IPS-NIHi7 (cell line): Measurements from ENCODE around the gene PCGF3.
A peak's percentile ranks its signal among the peaks of the same experiment; 100 is the strongest.
"Not testable (repeated sequence)": the region's sequence is repeated elsewhere in the genome, so short reads cannot be mapped to it uniquely, and the experiment has no call there.

Experiments used
- DNase-seq: peaks from one replicate; pipeline ENCODE4 v3.0.0; 2012; ENCODE audit warnings: mixed read lengths; ENCODE audit errors: extremely low spot score

The PCGF3 gene

GRCh38 chr4:740011-740410 lies 34.4 kb downstream of the PCGF3 start:
- DNase-seq: no peak

- no peak for DNase-seq
Observed at GRCh38 chr4:740656-741282, 35.1 kb downstream of the PCGF3 start.

DNA sequence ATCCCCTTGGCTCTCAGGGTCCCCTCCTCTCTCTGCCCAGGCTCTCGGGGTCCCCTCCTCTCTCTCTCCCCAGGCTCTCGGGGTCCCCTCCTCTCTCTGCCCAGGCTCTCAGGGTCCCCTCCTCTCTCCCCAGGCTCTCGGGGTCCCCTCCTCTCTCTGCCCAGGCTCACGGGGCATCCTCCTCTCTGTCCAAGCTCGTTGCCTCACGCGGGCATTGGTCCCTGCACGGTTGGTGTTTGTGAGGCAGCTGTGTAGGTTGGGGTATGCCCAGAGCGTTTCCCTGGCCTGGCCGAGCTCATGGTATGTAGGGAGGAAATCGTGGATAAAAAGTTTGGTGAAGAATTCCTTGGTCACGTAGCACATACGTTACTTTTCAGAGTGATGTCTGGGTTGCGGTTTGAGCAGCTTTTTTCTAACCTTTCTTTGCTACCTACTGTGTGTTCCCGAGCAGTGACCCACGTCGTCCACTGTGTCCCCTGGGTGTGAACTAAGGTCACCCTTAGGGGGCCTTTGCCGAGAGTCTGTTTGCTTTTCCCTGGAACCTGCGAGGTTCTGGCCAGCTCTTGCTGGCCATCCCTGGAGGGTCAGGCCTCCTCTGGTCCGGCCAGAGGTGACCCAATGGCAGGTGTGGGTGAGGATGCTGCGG lies 36.6 kb downstream of the PCGF3 start:
- DNase-seq: no peak

- DNase-seq: peak; percentile 95
Observed at GRCh38 chr4:742742-743311, 37.2 kb downstream of the PCGF3 start.

DNA sequence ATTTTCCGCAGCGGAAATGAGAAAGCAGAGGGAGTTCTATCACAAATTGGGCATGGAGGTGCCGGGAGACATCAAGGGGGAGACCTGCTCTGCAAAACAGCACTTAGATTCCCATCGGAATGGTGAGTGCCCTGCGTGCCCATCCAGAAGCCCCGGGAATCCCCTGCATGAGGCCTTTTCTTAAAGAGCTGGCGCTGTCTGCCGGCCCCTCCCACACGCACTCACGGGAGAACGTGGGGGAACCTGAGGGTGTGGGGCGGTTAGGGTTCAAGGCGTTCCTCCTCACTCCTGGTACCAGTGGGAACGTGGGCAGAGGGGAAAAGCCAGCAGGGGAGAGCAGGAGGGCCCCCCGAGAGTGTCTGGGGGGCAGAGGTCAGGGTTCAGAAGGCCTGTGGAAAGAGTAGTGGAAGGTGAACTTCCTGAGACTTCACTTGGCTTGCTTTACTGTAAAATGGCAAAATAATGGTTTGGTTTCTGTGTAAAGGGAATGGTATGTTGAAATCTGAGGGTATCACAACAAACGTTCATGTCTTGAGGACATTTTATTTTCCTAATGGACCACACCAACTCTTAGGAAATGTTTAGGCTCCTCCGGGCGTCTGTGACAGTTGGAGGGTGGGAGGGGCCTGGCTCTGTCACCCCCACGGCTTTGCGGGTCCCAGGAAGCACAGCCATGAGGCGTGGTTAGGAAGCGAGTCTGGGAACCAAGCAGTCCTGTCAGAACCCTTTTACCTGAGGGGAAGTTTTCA lies 38.0 kb downstream of the PCGF3 start:
- no peak for DNase-seq

DNA sequence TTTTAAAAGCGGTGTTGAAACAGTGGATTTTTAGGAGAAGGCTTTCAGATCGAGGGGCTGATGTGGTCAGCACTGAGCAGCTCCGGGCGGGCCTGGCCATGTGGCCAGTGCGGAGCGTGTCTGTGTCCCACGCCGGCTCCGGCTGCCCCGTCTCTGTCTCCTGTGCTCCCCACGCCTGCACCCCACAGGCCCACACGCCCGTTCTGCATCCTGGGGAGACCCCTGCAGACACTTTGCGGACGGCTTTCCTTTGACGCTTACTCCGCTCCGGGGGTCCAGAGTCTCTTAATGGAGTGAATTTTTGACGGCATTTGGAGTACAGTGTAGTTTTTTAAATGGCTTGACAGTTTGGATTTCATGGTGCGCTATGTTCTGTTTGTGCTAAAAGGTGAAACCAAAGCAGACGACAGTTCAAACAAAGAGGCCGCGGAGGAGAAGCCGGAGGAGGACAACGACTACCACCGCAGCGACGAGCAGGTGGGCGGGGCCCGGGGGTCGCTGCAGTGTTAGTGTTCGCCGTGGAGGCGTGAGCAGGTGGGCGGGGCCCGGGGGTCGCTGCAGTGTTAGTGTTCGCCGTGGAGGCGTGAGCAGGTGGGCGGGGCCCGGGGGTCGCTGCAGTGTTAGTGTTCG lies 38.7 kb downstream of the PCGF3 start:
- DNase-seq: no peak

GRCh38 chr4:747546-748170 lies 42.0 kb downstream of the PCGF3 start:
- no peak for DNase-seq

GRCh38 chr4:748461-748860 lies 42.8 kb downstream of the PCGF3 start:
- no peak for DNase-seq

GRCh38 chr4:749698-750666 lies 44.4 kb downstream of the PCGF3 start:
- DNase-seq: no peak

GRCh38 chr4:751676-752075 lies 46.0 kb downstream of the PCGF3 start:
- no peak for DNase-seq

DNA sequence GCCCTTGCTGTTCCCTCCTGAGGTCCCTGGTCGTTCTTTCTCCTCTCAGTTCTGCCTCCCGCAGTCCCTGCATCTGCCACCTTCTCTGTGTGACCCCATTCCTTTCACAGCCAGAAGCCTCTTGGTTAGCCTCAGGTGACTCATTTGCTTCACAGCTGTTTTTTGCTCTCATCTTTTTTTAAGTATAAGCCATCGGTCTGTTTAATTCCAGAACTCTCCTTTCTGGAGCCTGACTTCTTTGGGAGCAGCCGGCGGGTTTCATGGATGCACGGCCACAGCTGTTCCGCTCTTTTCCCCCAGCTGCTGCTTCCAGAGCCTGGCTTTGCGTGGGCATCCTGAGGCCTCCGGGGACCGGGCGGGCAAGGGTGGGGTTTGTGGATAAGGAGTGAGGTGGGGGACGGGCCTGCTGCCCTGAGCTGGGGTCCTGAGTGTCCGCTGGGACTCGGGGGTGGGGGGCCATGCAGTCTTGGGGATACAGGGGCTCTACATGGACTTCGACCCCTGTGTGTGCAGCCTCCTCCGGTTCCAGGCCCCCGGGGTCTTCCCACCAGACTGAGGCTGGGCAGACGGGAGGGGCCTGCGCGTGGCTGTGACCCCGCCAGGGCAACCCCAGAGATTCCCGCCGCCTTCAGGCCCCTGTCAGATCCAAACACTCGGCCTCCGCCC lies 46.7 kb downstream of the PCGF3 start:
- no peak for DNase-seq

GRCh38 chr4:753186-753585 lies 47.6 kb downstream of the PCGF3 start:
- not testable (repeated sequence) for DNase-seq

DNA sequence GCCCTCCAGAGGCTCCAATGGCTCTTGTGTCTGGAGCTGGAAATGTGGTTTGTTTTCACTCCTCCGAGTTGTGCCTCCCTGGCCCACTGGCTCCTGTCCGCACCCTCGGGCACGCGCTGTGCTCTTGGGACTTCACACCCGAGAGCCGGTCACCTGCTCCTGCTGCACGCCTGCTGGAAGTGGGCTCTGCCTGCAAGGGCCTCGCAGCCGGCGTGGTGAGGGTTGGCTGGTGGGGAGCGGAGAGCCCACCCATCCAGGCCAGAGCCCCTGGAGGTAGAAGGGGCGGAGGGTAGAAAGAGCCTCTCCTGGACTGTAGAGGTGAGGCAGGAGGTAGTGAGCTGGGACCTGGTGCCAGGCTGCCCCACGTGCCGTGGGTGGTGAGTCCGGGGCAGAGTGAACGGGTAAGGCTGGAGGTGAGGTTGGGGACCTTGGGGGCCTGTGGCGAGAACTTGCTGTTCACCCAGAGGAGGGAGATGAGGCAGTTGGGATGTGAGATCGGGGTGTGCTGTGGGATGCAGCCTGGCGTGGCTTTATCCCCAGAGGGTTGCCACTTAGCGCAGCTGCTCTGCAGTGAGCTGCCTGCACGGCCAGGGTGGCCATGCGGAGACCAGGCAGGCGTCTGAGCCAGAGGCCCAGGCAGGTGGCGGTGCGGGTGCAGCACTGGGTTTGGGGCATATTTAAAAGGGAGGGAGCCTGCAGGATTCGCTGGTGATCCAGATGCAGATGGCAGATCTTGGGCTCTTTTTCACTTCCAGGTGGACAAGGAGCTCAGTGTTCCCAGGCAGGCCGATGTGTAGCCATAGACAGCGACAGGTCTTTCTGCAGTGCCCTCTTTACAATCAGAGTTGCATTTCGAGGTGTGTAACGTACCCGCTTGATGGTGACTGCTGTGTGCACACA lies 48.8 kb downstream of the PCGF3 start:
- DNase-seq: no peak

GRCh38 chr4:757111-757510 lies 51.5 kb downstream of the PCGF3 start:
- no peak for DNase-seq

DNA sequence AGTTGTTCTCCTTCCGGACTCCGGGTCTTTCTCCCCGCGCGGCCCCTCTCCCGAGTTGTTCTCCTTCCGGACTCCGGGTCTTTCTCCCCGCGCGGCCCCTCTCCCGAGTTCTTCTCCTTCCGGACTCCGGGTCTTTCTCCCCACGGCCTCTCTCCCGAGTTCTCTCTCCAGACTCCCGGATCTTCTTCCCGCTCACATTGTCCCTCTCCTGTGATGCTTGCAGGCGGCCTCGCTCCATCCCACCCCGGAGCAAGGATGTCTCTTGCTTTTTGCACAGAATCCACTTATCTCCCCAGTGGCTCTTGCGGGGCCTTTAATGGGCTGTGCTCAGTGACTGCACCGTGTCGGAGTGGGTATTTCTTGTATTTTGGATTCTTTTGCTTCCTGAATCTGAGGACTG lies 54.2 kb downstream of the PCGF3 start:
- not testable (repeated sequence) for DNase-seq

DNA sequence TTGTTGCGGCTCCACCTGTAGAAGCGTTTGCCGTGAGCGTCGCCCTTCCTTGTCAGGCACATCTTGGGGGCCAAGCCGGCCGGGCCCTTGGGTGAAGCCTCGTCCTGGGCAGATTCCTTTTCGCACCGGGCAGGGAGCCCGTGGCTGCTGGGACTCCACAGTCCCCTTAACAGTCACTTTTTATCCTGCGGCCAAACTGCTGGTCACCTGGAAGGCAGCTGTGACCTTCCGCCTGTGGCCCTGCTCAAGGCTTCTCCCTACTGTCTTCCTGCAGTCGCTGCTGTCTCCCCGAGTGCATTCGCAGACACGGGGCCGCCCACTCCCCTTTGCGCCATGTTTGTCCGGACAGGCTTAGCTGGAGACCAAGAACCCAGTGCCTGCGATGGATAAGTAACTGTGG lies 55.0 kb downstream of the PCGF3 start:
- DNase-seq: no peak

- no peak for DNase-seq
Observed at GRCh38 chr4:761086-761485, 55.5 kb downstream of the PCGF3 start.

- no peak for DNase-seq
Observed at GRCh38 chr4:761739-762138, 56.1 kb downstream of the PCGF3 start.
